Neural cell (in vitro differentiated cells): ENCODE measurements around the gene GBP6. TPM values are rescaled to one million over a fixed set of nuclear protein-coding genes. Genes with fewer than 3 reads are reported as not detected.

ENCODE experiments used
- H2AFZ ChIP-seq: fragments of 200-600, 300-800 bp; sonication (generic), shearing (Covaris generic); 2 replicates; pipeline ENCODE4 v1.6.0; 2014; ENCODE audit warnings: low read depth, mild to moderate bottlenecking, antibody characterized with exemption, low read length, moderate library complexity
- H3F3A ChIP-seq: fragments of 200-600 bp; shearing (Covaris generic); 2 replicates; pipeline ENCODE4 v1.6.1; 2016; ENCODE audit warnings: mild to moderate bottlenecking, moderate library complexity, mixed read lengths, antibody characterized with exemption, low read length; ENCODE audit not compliant: insufficient read depth, poor library complexity, severe bottlenecking
- H3K27ac ChIP-seq: fragments of 200-600, 300-800 bp; sonication (generic), shearing (Covaris generic); 2 replicates; pipeline ENCODE4 v1.5.1; 2014; ENCODE audit warnings: mild to moderate bottlenecking, low read length, moderate library complexity
- H3K27me3 ChIP-seq: fragments of 300-800, 200-600 bp; sonication (generic), shearing (Covaris generic); 2 replicates; pipeline ENCODE4 v1.6.0; 2014; ENCODE audit warnings: mild to moderate bottlenecking, low read depth, low read length, moderate library complexity; ENCODE audit not compliant: insufficient read depth
- H3K36me3 ChIP-seq: fragments of 300-800, 200-600 bp; sonication (generic), shearing (Covaris generic); 2 replicates; pipeline ENCODE4 v1.5.1; 2014; ENCODE audit warnings: mild to moderate bottlenecking, antibody characterized with exemption, low read length, moderate library complexity; ENCODE audit not compliant: insufficient read depth
- H3K4me2 ChIP-seq: fragments of 300-800, 200-600 bp; sonication (generic), shearing (Covaris generic); 2 replicates; pipeline ENCODE4 v1.6.0; 2014; ENCODE audit warnings: mild to moderate bottlenecking, low read length
- H3K4me3 ChIP-seq: fragments of 300-800, 200-600 bp; sonication (generic), shearing (Covaris generic); 2 replicates; pipeline ENCODE4 v1.5.1; 2014; ENCODE audit warnings: mild to moderate bottlenecking, low read length, moderate library complexity
- H3K79me2 ChIP-seq: fragments of 200-600 bp; shearing (Covaris generic); replicated peaks from 2 replicates; pipeline ENCODE4 v1.6.0; 2014; ENCODE audit warnings: mild to moderate bottlenecking, low read length, moderate library complexity; ENCODE audit not compliant: insufficient read depth
- H3K9ac ChIP-seq: fragments of 300-800, 200-600 bp; sonication (generic), shearing (Covaris generic); 2 replicates; pipeline ENCODE4 v1.6.1; 2016; ENCODE audit warnings: mild to moderate bottlenecking, low read length, mixed read lengths
- H3K9me2 ChIP-seq: fragments of 200-600 bp; shearing (Covaris generic); 2 replicates; pipeline ENCODE4 v1.6.1; 2016; ENCODE audit warnings: mild to moderate bottlenecking, low read length, mixed read lengths; ENCODE audit not compliant: insufficient read depth
- H3K9me3 ChIP-seq: fragments of 200-600, 300-800 bp; sonication (generic), shearing (Covaris generic); 2 replicates; pipeline ENCODE4 v1.6.1; 2016; ENCODE audit warnings: mild to moderate bottlenecking, mixed run types, low read length, moderate library complexity, mixed read lengths
- H4K20me1 ChIP-seq: fragments of 200-600 bp; shearing (Covaris generic); 2 replicates; pipeline ENCODE4 v1.6.1; 2016; ENCODE audit warnings: mild to moderate bottlenecking, mixed run types; ENCODE audit not compliant: insufficient read depth
- CTCF ChIP-seq: fragments of 450-650 bp; IDR thresholded peaks from 2 replicates; pipeline ENCODE4 v1.5.1; 2014; ENCODE audit warnings: antibody characterized with exemption, mild to moderate bottlenecking, moderate library complexity; ENCODE audit not compliant: poor library complexity, severe bottlenecking
- EP300 ChIP-seq: fragments of 450-650 bp; conservative IDR thresholded peaks from 2 replicates; pipeline ENCODE4 v1.6.1; 2014; ENCODE audit warnings: antibody characterized with exemption, mild to moderate bottlenecking, moderate library complexity; ENCODE audit not compliant: poor library complexity, severe bottlenecking
- EZH2 ChIP-seq: fragments of 200-600, 300-800 bp; shearing (Covaris generic), sonication (generic); IDR thresholded peaks from 2 replicates; pipeline ENCODE4 v1.6.1; 2014; ENCODE audit warnings: antibody characterized with exemption, low read length, borderline replicate concordance, mild to moderate bottlenecking; ENCODE audit not compliant: insufficient read depth, poor library complexity, severe bottlenecking
- MXI1 ChIP-seq: fragments of 450-650 bp; conservative IDR thresholded peaks from 2 replicates; pipeline ENCODE4 v1.6.1; 2014; ENCODE audit warnings: antibody characterized with exemption, mild to moderate bottlenecking; ENCODE audit not compliant: poor library complexity, severe bottlenecking
- POLR2AphosphoS5 ChIP-seq: IDR thresholded peaks from 2 replicates; pipeline ENCODE4 v1.6.1; 2012
- RAD21 ChIP-seq: fragments of 450-650 bp; conservative IDR thresholded peaks from 2 replicates; pipeline ENCODE4 v1.6.1; 2014; ENCODE audit warnings: antibody characterized with exemption, mild to moderate bottlenecking, moderate library complexity
- SMC3 ChIP-seq: fragments of 450-650 bp; conservative IDR thresholded peaks from 2 replicates; pipeline ENCODE4 v1.6.1; 2014; ENCODE audit warnings: antibody characterized with exemption, mild to moderate bottlenecking, moderate library complexity; ENCODE audit not compliant: poor library complexity
- TAF1 ChIP-seq: IDR thresholded peaks from 2 replicates; pipeline ENCODE4 v1.6.1; 2012; ENCODE audit warnings: low read depth
- polyA minus RNA-seq: library from RNA; depleted of rRNA, polyadenylated mRNA; stranded (reverse); fragments of >200 nt; gene quantifications from 2 replicates; pipeline ENCODE4 v1.2.3, GENCODE V29; 2014
- polyA plus RNA-seq: library from polyadenylated mRNA; depleted of rRNA; stranded (reverse); fragments of >200 nt; gene quantifications from 2 replicates; pipeline ENCODE4 v1.2.3, GENCODE V29; 2014
- TF ChIP-seq, protein P1 (sequence below): IDR thresholded peaks from 2 replicates; pipeline ENCODE4 v1.6.1; 2012; ENCODE audit warnings: borderline replicate concordance

GBP6 gene, protein sequence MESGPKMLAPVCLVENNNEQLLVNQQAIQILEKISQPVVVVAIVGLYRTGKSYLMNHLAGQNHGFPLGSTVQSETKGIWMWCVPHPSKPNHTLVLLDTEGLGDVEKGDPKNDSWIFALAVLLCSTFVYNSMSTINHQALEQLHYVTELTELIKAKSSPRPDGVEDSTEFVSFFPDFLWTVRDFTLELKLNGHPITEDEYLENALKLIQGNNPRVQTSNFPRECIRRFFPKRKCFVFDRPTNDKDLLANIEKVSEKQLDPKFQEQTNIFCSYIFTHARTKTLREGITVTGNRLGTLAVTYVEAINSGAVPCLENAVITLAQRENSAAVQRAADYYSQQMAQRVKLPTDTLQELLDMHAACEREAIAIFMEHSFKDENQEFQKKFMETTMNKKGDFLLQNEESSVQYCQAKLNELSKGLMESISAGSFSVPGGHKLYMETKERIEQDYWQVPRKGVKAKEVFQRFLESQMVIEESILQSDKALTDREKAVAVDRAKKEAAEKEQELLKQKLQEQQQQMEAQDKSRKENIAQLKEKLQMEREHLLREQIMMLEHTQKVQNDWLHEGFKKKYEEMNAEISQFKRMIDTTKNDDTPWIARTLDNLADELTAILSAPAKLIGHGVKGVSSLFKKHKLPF
- polyA plus RNA-seq: not detected in 2 replicates
- polyA minus RNA-seq: not detected in 2 replicates

GRCh38 chr1:89363638-89364536 lies at the start of gene GBP6:
Gene GBP6, plus strand, starts transcription at chr1:89364059. Its CDS starts 4,493 bp downstream, at chr1:89368552.
- no peak within 1 kb of the TSS for H3K9ac ChIP-seq
- H3K27me3 ChIP-seq: no peaks in the 10 kb centered on the region
- no peaks in the 10 kb centered on the region for H3K36me3 ChIP-seq
- TF ChIP-seq EP300: no peak
- TF ChIP-seq POLR2AphosphoS5: no peak
- no peak for TF ChIP-seq EZH2
- no peak within 1 kb of the TSS for H3K4me3 ChIP-seq
- H2AFZ ChIP-seq: no peak within 1 kb of the TSS
- H3K4me2 ChIP-seq: no peak within 1 kb of the TSS
- H3K9me2 ChIP-seq: no peaks in the 10 kb centered on the region
- H4K20me1 ChIP-seq: no peaks in the 10 kb centered on the region
- H3K9me3 ChIP-seq: no peaks in the 10 kb centered on the region
- no peak within 1 kb of the TSS for H3K27ac ChIP-seq
- no peaks in the 10 kb centered on the region for H3F3A ChIP-seq
- H3K79me2 ChIP-seq: no peaks in the 10 kb centered on the region

- H3K9me2 ChIP-seq: no peaks in the 10 kb centered on the region
- H3K36me3 ChIP-seq: no peaks in the 10 kb centered on the region
- H3K27me3 ChIP-seq: no peaks in the 10 kb centered on the region
- no peak overlapping the region for H3K4me3 ChIP-seq
- TF ChIP-seq, protein P1, sequence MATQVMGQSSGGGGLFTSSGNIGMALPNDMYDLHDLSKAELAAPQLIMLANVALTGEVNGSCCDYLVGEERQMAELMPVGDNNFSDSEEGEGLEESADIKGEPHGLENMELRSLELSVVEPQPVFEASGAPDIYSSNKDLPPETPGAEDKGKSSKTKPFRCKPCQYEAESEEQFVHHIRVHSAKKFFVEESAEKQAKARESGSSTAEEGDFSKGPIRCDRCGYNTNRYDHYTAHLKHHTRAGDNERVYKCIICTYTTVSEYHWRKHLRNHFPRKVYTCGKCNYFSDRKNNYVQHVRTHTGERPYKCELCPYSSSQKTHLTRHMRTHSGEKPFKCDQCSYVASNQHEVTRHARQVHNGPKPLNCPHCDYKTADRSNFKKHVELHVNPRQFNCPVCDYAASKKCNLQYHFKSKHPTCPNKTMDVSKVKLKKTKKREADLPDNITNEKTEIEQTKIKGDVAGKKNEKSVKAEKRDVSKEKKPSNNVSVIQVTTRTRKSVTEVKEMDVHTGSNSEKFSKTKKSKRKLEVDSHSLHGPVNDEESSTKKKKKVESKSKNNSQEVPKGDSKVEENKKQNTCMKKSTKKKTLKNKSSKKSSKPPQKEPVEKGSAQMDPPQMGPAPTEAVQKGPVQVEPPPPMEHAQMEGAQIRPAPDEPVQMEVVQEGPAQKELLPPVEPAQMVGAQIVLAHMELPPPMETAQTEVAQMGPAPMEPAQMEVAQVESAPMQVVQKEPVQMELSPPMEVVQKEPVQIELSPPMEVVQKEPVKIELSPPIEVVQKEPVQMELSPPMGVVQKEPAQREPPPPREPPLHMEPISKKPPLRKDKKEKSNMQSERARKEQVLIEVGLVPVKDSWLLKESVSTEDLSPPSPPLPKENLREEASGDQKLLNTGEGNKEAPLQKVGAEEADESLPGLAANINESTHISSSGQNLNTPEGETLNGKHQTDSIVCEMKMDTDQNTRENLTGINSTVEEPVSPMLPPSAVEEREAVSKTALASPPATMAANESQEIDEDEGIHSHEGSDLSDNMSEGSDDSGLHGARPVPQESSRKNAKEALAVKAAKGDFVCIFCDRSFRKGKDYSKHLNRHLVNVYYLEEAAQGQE: no peak
- TF ChIP-seq EP300 (no peak), MXI1 (no peak), SMC3 (no peak), EZH2 (no peak), CTCF (no peak), TAF1 (no peak), POLR2AphosphoS5 (no peak), RAD21 (no peak)
- no peak overlapping the region for H2AFZ ChIP-seq
- no peaks in the 10 kb centered on the region for H3K79me2 ChIP-seq
- no peak overlapping the region for H3K4me2 ChIP-seq
- H3F3A ChIP-seq: no peaks in the 10 kb centered on the region
- H3K9me3 ChIP-seq: no peaks in the 10 kb centered on the region
- H4K20me1 ChIP-seq: no peaks in the 10 kb centered on the region
- H3K9ac ChIP-seq: no peak overlapping the region
- H3K27ac ChIP-seq: no peak overlapping the region
Measured at GRCh38 chr1:89322402-89322801, 41.5 kb upstream of the GBP6 start.
